HEK293 (cell line): Measurements from ENCODE around the gene HOXD11.
A peak's percentile ranks its signal among the peaks of the same experiment; 100 is the strongest.

Source experiments
- HOXC10 ChIP-seq: sonication (generic); formaldehyde crosslinking; IDR thresholded peaks from 2 replicates; pipeline ENCODE4 v1.8.1; 2023; ENCODE audit warnings: mild to moderate bottlenecking, missing genetic modification reagents
- KLF1 ChIP-seq: fragments of 450-650 bp; formaldehyde crosslinking; IDR thresholded peaks from 2 replicates; pipeline ENCODE4 v1.5.1; 2016; ENCODE audit warnings: missing biosample characterization, missing genetic modification characterization
- KLF10 ChIP-seq: fragments of 450-650 bp; IDR thresholded peaks from 2 replicates; pipeline ENCODE4 v1.5.1; 2018; ENCODE audit warnings: missing biosample characterization, mild to moderate bottlenecking, missing genetic modification characterization
- MZF1 ChIP-seq: fragments of 450-650 bp; formaldehyde crosslinking; IDR thresholded peaks from 2 replicates; pipeline ENCODE4 v1.5.1; 2017; ENCODE audit warnings: missing biosample characterization, missing genetic modification characterization, borderline replicate concordance
- SETDB1 ChIP-seq: IDR thresholded peaks from one replicate; pipeline ENCODE4 v1.6.1; 2017; ENCODE audit warnings: mild to moderate bottlenecking, low read length, moderate library complexity, mixed read lengths; ENCODE audit not compliant: insufficient read length
- WT1 ChIP-seq: fragments of 450-650 bp; formaldehyde crosslinking; IDR thresholded peaks from 2 replicates; pipeline ENCODE4 v1.5.1; 2016; ENCODE audit warnings: missing biosample characterization, missing genetic modification characterization
- YY1 ChIP-seq: fragments of 450-650 bp; formaldehyde crosslinking; IDR thresholded peaks from 2 replicates; pipeline ENCODE4 v1.5.1; 2018; ENCODE audit warnings: missing biosample characterization, missing genetic modification characterization
- ZBTB17 ChIP-seq: fragments of 450-650 bp; formaldehyde crosslinking; IDR thresholded peaks from 2 replicates; pipeline ENCODE4 v1.5.1; 2016; ENCODE audit warnings: missing biosample characterization, missing genetic modification characterization
- ZBTB48 ChIP-seq: fragments of 450-650 bp; formaldehyde crosslinking; IDR thresholded peaks from 2 replicates; pipeline ENCODE4 v1.5.1; 2016; ENCODE audit warnings: missing biosample characterization, missing genetic modification characterization
- ZNF146 ChIP-seq: fragments of 450-650 bp; formaldehyde crosslinking; IDR thresholded peaks from 2 replicates; pipeline ENCODE4 v1.5.1; 2016; ENCODE audit warnings: missing biosample characterization, missing genetic modification characterization
- ZNF2 ChIP-seq: fragments of 450-650 bp; formaldehyde crosslinking; IDR thresholded peaks from 2 replicates; pipeline ENCODE4 v1.5.1; 2016; ENCODE audit warnings: missing biosample characterization, missing genetic modification characterization
- ZNF335 ChIP-seq: fragments of 450-650 bp; formaldehyde crosslinking; conservative IDR thresholded peaks from 2 replicates; pipeline ENCODE4 v1.5.1; 2016; ENCODE audit warnings: missing biosample characterization, missing genetic modification characterization
- ZNF394 ChIP-seq: fragments of 450-650 bp; formaldehyde crosslinking; IDR thresholded peaks from 2 replicates; pipeline ENCODE4 v1.5.1; 2016; ENCODE audit warnings: missing biosample characterization, missing genetic modification characterization, mild to moderate bottlenecking, moderate library complexity, borderline replicate concordance
- ZNF423 ChIP-seq: fragments of 450-650 bp; formaldehyde crosslinking; IDR thresholded peaks from 2 replicates; pipeline ENCODE4 v1.5.1; 2016; ENCODE audit warnings: missing biosample characterization, missing genetic modification characterization
- ZNF501 ChIP-seq: fragments of 450-650 bp; formaldehyde crosslinking; IDR thresholded peaks from 2 replicates; pipeline ENCODE4 v1.5.1; 2016; ENCODE audit warnings: missing biosample characterization, missing genetic modification characterization
- ZNF660 ChIP-seq: fragments of 450-650 bp; IDR thresholded peaks from 2 replicates; pipeline ENCODE4 v1.5.1; 2018; ENCODE audit warnings: missing biosample characterization, mild to moderate bottlenecking, missing genetic modification characterization
- ZNF785 ChIP-seq: fragments of 450-650 bp; formaldehyde crosslinking; IDR thresholded peaks from 2 replicates; pipeline ENCODE4 v1.5.1; 2016; ENCODE audit warnings: missing biosample characterization, missing genetic modification characterization
- ZXDB ChIP-seq: fragments of 450-650 bp; formaldehyde crosslinking; IDR thresholded peaks from 2 replicates; pipeline ENCODE4 v1.5.1; 2016; ENCODE audit warnings: missing biosample characterization, missing genetic modification characterization
- TF ChIP-seq, protein P1 (sequence below): fragments of 450-650 bp; formaldehyde crosslinking; IDR thresholded peaks from 2 replicates; pipeline ENCODE4 v1.5.1; 2016; ENCODE audit warnings: missing biosample characterization, missing genetic modification characterization
- TF ChIP-seq, protein P2 (sequence below): fragments of 450-650 bp; formaldehyde crosslinking; IDR thresholded peaks from 2 replicates; pipeline ENCODE4 v1.5.1; 2016; ENCODE audit warnings: missing biosample characterization, missing genetic modification characterization
- TF ChIP-seq, protein P3 (sequence below): fragments of 450-650 bp; formaldehyde crosslinking; IDR thresholded peaks from 2 replicates; pipeline ENCODE4 v1.5.1; 2016; ENCODE audit warnings: missing biosample characterization, missing genetic modification characterization
- TF ChIP-seq, protein P4 (sequence below): sonication (generic); formaldehyde crosslinking; IDR thresholded peaks from 2 replicates; pipeline ENCODE4 v1.8.1; 2022; ENCODE audit warnings: mild to moderate bottlenecking, moderate library complexity, missing genetic modification reagents
- TF ChIP-seq, protein P5 (sequence below): fragments of 450-650 bp; formaldehyde crosslinking; IDR thresholded peaks from 2 replicates; pipeline ENCODE4 v1.5.1; 2016; ENCODE audit warnings: missing biosample characterization, missing genetic modification characterization
- TF ChIP-seq, protein P6 (sequence below): fragments of 450-650 bp; formaldehyde crosslinking; IDR thresholded peaks from 2 replicates; pipeline ENCODE4 v1.5.1; 2016; ENCODE audit warnings: missing biosample characterization, missing genetic modification characterization
- TF ChIP-seq, protein P7 (sequence below): fragments of 450-650 bp; formaldehyde crosslinking; optimal IDR thresholded peaks from 2 replicates; pipeline ENCODE3; 2016; ENCODE audit warnings: missing biosample characterization, mild to moderate bottlenecking, missing genetic modification characterization

HOXD11 gene

DNA sequence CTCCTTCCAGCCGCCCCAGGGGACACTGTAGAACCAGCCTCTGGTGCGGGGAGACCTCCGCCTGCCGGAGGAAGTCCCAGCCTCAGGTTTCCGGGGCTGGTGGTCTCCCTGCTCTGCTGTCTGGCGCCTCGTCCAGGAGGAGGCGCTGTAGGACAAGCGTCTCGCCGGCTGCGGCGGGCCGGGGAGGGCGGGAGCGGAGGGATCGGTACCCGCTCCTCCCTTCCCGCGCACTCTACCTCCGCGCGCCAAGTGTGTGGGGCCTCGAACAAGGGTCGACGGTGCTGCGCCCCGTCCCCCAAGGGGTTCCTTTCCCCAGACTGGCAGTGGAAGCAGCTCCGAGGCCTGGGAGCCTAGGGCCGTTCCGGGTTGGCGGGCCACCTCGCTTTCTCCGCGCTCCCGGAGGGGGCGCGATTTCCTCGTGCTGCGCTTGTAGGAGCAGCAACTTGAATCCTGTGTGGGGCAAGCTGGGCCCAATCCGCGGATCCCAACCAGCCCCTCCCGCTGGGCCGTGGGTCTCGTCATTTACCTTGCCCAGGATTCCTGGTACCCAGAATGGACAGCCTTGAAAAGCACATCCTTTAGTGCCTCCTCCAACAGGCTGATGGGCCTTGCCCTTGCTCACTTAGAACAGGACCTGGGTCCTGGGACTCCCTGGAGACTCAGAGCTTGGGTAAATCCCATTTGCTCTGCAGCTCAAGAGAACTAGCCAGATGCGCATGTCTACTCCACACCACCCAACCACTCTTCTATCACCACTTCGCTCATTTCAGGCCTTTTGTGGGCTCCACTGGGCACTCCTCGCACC is 33.6 kb downstream of the HOXD11 start (continued):
- TF ChIP-seq, protein P1, sequence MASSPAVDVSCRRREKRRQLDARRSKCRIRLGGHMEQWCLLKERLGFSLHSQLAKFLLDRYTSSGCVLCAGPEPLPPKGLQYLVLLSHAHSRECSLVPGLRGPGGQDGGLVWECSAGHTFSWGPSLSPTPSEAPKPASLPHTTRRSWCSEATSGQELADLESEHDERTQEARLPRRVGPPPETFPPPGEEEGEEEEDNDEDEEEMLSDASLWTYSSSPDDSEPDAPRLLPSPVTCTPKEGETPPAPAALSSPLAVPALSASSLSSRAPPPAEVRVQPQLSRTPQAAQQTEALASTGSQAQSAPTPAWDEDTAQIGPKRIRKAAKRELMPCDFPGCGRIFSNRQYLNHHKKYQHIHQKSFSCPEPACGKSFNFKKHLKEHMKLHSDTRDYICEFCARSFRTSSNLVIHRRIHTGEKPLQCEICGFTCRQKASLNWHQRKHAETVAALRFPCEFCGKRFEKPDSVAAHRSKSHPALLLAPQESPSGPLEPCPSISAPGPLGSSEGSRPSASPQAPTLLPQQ (tag by site-specific recombination): 0 out of 2 replicates have a peak, but pooled peaks have one; percentile 50
- TF ChIP-seq SETDB1 (peak; percentile 10), ZNF2 (tag by site-specific recombination) (peak; percentile 59; the same call in 1 of the 2 replicates), ZBTB17 (tag by site-specific recombination) (peak; percentile 48; the same call in 1 of the 2 replicates), ZNF785 (peak; percentile 33; the same call in 1 of the 2 replicates), ZNF335 (tag by site-specific recombination) (peak; percentile 52), MZF1 (tag by site-specific recombination) (0 out of 2 replicates have a peak, but pooled peaks have one; percentile 11), YY1 (tag by site-specific recombination) (no peak), ZNF394 (peak; percentile 42; the same call in 1 of the 2 replicates), HOXC10 (CRISPR knock-in tag) (no peak), ZBTB48 (tag by site-specific recombination) (0 out of 2 replicates have a peak, but pooled peaks have one; percentile 58), ZNF660 (peak; percentile 42; the same call in 1 of the 2 replicates), ZNF146 (no peak), ZNF501 (tag by site-specific recombination) (no peak), ZXDB (tag by site-specific recombination) (0 out of 2 replicates have a peak, but pooled peaks have one; percentile 45), KLF10 (no peak), ZNF423 (no peak), WT1 (peak; percentile 49; the same call in 1 of the 2 replicates), KLF1 (0 out of 2 replicates have a peak, but pooled peaks have one; percentile 16)
- TF ChIP-seq, protein P2, sequence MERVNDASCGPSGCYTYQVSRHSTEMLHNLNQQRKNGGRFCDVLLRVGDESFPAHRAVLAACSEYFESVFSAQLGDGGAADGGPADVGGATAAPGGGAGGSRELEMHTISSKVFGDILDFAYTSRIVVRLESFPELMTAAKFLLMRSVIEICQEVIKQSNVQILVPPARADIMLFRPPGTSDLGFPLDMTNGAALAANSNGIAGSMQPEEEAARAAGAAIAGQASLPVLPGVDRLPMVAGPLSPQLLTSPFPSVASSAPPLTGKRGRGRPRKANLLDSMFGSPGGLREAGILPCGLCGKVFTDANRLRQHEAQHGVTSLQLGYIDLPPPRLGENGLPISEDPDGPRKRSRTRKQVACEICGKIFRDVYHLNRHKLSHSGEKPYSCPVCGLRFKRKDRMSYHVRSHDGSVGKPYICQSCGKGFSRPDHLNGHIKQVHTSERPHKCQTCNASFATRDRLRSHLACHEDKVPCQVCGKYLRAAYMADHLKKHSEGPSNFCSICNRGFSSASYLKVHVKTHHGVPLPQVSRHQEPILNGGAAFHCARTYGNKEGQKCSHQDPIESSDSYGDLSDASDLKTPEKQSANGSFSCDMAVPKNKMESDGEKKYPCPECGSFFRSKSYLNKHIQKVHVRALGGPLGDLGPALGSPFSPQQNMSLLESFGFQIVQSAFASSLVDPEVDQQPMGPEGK (tag by site-specific recombination): peak; percentile 65
- TF ChIP-seq, protein P3, sequence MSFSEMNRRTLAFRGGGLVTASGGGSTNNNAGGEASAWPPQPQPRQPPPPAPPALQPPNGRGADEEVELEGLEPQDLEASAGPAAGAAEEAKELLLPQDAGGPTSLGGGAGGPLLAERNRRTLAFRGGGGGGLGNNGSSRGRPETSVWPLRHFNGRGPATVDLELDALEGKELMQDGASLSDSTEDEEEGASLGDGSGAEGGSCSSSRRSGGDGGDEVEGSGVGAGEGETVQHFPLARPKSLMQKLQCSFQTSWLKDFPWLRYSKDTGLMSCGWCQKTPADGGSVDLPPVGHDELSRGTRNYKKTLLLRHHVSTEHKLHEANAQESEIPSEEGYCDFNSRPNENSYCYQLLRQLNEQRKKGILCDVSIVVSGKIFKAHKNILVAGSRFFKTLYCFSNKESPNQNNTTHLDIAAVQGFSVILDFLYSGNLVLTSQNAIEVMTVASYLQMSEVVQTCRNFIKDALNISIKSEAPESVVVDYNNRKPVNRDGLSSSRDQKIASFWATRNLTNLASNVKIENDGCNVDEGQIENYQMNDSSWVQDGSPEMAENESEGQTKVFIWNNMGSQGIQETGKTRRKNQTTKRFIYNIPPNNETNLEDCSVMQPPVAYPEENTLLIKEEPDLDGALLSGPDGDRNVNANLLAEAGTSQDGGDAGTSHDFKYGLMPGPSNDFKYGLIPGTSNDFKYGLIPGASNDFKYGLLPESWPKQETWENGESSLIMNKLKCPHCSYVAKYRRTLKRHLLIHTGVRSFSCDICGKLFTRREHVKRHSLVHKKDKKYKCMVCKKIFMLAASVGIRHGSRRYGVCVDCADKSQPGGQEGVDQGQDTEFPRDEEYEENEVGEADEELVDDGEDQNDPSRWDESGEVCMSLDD (tag by site-specific recombination): peak; percentile 57; the same call in 1 of the 2 replicates
- TF ChIP-seq, protein P4, sequence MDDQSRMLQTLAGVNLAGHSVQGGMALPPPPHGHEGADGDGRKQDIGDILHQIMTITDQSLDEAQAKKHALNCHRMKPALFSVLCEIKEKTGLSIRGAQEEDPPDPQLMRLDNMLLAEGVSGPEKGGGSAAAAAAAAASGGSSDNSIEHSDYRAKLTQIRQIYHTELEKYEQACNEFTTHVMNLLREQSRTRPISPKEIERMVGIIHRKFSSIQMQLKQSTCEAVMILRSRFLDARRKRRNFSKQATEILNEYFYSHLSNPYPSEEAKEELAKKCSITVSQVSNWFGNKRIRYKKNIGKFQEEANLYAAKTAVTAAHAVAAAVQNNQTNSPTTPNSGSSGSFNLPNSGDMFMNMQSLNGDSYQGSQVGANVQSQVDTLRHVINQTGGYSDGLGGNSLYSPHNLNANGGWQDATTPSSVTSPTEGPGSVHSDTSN (CRISPR knock-in tag): peak; percentile 70
- TF ChIP-seq, protein P5, sequence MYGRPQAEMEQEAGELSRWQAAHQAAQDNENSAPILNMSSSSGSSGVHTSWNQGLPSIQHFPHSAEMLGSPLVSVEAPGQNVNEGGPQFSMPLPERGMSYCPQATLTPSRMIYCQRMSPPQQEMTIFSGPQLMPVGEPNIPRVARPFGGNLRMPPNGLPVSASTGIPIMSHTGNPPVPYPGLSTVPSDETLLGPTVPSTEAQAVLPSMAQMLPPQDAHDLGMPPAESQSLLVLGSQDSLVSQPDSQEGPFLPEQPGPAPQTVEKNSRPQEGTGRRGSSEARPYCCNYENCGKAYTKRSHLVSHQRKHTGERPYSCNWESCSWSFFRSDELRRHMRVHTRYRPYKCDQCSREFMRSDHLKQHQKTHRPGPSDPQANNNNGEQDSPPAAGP: peak; percentile 62; the same call in 1 of the 2 replicates
- TF ChIP-seq, protein P6, sequence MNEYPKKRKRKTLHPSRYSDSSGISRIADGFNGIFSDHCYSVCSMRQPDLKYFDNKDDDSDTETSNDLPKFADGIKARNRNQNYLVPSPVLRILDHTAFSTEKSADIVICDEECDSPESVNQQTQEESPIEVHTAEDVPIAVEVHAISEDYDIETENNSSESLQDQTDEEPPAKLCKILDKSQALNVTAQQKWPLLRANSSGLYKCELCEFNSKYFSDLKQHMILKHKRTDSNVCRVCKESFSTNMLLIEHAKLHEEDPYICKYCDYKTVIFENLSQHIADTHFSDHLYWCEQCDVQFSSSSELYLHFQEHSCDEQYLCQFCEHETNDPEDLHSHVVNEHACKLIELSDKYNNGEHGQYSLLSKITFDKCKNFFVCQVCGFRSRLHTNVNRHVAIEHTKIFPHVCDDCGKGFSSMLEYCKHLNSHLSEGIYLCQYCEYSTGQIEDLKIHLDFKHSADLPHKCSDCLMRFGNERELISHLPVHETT (tag by site-specific recombination): no peak
- TF ChIP-seq, protein P7, sequence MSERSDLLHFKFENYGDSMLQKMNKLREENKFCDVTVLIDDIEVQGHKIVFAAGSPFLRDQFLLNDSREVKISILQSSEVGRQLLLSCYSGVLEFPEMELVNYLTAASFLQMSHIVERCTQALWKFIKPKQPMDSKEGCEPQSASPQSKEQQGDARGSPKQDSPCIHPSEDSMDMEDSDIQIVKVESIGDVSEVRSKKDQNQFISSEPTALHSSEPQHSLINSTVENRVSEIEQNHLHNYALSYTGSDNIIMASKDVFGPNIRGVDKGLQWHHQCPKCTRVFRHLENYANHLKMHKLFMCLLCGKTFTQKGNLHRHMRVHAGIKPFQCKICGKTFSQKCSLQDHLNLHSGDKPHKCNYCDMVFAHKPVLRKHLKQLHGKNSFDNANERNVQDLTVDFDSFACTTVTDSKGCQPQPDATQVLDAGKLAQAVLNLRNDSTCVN (tag by site-specific recombination): peak; percentile 50
- TF ChIP-seq, all 188 proteins: peak for 32
